ENCODE measurements around the gene FSHR.

FSHR gene

GRCh38 chr2:48914477-48915089 lies 239.7 kb downstream of the FSHR start:
- DNase-seq (ENCODE audit: low read depth, low spot score), result no peak
